Measurements from ENCODE around the gene ZNF100.
A peak's percentile ranks its signal among the peaks of the same experiment; 100 is the strongest.
"Not testable (repeated sequence)": the region's sequence is repeated elsewhere in the genome, so short reads cannot be mapped to it uniquely, and the experiment has no call there.

Gene ZNF100

DNA sequence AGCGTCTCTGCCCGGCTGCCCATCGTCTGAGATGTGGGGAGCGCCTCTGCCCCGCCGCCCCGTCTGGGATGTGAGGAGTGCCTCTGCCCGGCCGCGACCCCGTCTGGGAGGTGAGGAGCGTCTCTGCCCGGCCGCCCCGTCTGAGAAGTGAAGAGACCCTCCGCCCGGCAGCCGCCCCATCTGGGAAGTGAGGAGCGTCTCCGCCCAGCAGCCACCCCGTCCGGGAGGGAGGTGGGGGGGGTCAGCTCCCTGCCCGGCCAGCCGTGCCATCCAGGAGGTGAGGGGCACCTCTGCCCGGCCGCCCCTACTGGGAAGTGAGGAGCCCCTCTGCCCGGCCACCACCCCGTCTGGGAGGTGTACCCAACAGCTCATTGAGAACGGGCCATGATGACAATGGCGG, 8.4 kb upstream of the ZNF100 start:
- not testable (repeated sequence) for H3K4me3 ChIP-seq (ENCODE audit: low read length); H2BK120ac ChIP-seq (ENCODE audit: low read depth, low read length); H4K8ac ChIP-seq (ENCODE audit: low read depth, low read length); H4K5ac ChIP-seq (ENCODE audit: low read length); H3K56ac ChIP-seq (ENCODE audit: low read length); H3K27ac ChIP-seq (ENCODE audit: low read depth, low read length); H3K79me2 ChIP-seq (ENCODE audit: control insufficient read depth, insufficient read depth, low read length); DNase-seq; H3K79me1 ChIP-seq (ENCODE audit: low read length); H3K18ac ChIP-seq (ENCODE audit: low read length); H3K4me1 ChIP-seq (ENCODE audit: control insufficient read depth, low read depth, low read length); H2BK15ac ChIP-seq (replicated peaks; ENCODE audit: low read depth); H2BK5ac ChIP-seq (ENCODE audit: low read length); H3K9ac ChIP-seq (ENCODE audit: low read length); H3K4ac ChIP-seq (ENCODE audit: low read depth, low read length); H3K27me3 ChIP-seq (ENCODE audit: insufficient read depth, low read length, poor library complexity); H3K23ac ChIP-seq (ENCODE audit: low read length); H2AK5ac ChIP-seq (ENCODE audit: low read length); H3K4me2 ChIP-seq (ENCODE audit: low read length); H3K36me3 ChIP-seq (ENCODE audit: control insufficient read depth, insufficient read depth, low read length)
- WGBS (ENCODE audit: extremely low coverage, insufficient coverage, low lambda C conversion rate): no CpG with 5 or more reads among the region's 30 CpGs

DNA sequence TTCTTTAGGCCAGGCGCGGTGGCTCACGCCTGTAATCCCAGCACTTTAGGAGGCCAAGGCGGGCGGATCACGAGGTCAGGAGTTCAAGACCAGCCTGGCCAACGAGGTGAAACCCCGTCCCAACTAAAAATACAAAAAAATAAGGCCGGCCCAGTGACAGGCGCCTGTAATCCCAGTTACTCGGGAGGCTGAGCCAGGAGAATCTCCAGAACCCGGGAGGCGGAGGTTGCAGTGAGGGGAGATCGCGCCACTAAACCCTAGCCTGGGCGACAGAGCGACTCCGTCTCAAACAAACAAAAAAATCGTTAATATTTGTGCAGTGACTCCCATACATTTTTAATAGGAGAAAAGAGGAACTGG, 694 bp downstream of the ZNF100 start:
- not testable (repeated sequence) for DNase-seq; H3K27ac ChIP-seq (ENCODE audit: low read depth, low read length); H2BK120ac ChIP-seq (ENCODE audit: low read depth, low read length); H2BK15ac ChIP-seq (replicated peaks; ENCODE audit: low read depth); H3K36me3 ChIP-seq (ENCODE audit: control insufficient read depth, insufficient read depth, low read length); H3K4me1 ChIP-seq (ENCODE audit: control insufficient read depth, low read depth, low read length); H4K8ac ChIP-seq (ENCODE audit: low read depth, low read length); H3K27me3 ChIP-seq (ENCODE audit: insufficient read depth, low read length, poor library complexity); H2AK5ac ChIP-seq (ENCODE audit: low read length); H2BK5ac ChIP-seq (ENCODE audit: low read length); H3K23ac ChIP-seq (ENCODE audit: low read length); H4K5ac ChIP-seq (ENCODE audit: low read length); H3K79me1 ChIP-seq (ENCODE audit: low read length)
- Histone ChIP-seq H3K4me3 (ENCODE audit: low read length) (peak overlapping the region; percentile 98), H3K9ac (ENCODE audit: low read length) (peak overlapping the region; percentile 84), H3K18ac (ENCODE audit: low read length) (peak overlapping the region; percentile 35), H3K56ac (ENCODE audit: low read length) (peak overlapping the region; percentile 99), H3K4ac (ENCODE audit: low read depth, low read length) (peak overlapping the region; percentile 58), H3K4me2 (ENCODE audit: low read length) (peak overlapping the region; percentile 22), H3K79me2 (ENCODE audit: control insufficient read depth, insufficient read depth, low read length) (peaks cover 17% of the 10 kb centered on the region)
- no CpG with 5 or more reads among the region's 19 CpGs for WGBS (ENCODE audit: extremely low coverage, insufficient coverage, low lambda C conversion rate)

DNA sequence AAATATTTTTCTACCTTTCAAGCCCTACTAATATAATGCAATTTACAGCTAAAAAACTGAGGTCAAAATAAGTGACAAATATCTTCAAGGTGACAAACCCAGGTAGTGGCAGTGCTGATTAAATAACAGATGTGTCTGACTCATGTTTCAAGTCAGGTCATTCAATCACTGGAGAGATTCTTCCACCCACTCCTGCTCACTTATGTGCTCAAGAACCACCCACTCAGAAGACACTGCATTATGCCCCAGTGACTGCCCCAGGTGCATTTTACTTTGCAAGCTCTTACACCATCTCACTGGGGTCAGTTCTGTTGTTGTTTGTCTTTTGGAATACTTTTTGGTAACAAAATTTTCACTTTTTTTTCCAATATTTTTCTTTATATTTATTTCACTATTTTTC, 2.2 kb downstream of the ZNF100 start:
- H2BK15ac ChIP-seq (replicated peaks; ENCODE audit: low read depth): no peak overlapping the region
- DNase-seq: peak; percentile 7
- H3K9ac ChIP-seq (ENCODE audit: low read length): no peak overlapping the region
- no peaks in the 10 kb centered on the region for H3K4me1 ChIP-seq (ENCODE audit: control insufficient read depth, low read depth, low read length)
- H3K36me3 ChIP-seq (ENCODE audit: control insufficient read depth, insufficient read depth, low read length): peaks cover 2% of the 10 kb centered on the region
- no peak overlapping the region for H2BK5ac ChIP-seq (ENCODE audit: low read length)
- H4K5ac ChIP-seq (ENCODE audit: low read length): no peak overlapping the region
- no peak overlapping the region for H3K56ac ChIP-seq (ENCODE audit: low read length)
- peaks cover 17% of the 10 kb centered on the region for H3K79me2 ChIP-seq (ENCODE audit: control insufficient read depth, insufficient read depth, low read length)
- H3K27me3 ChIP-seq (ENCODE audit: insufficient read depth, low read length, poor library complexity): no peaks in the 10 kb centered on the region
- no peak overlapping the region for H3K23ac ChIP-seq (ENCODE audit: low read length)
- no peak overlapping the region for H4K8ac ChIP-seq (ENCODE audit: low read depth, low read length)
- peaks cover 1% of the 10 kb centered on the region for H3K79me1 ChIP-seq (ENCODE audit: low read length)
- no peak overlapping the region for H3K4ac ChIP-seq (ENCODE audit: low read depth, low read length)
- no peak overlapping the region for H3K27ac ChIP-seq (ENCODE audit: low read depth, low read length)
- H2BK120ac ChIP-seq (ENCODE audit: low read depth, low read length): no peak overlapping the region
- H2AK5ac ChIP-seq (ENCODE audit: low read length): no peak overlapping the region
- no peak overlapping the region for H3K4me3 ChIP-seq (ENCODE audit: low read length)
- no peak overlapping the region for H3K4me2 ChIP-seq (ENCODE audit: low read length)
- H3K18ac ChIP-seq (ENCODE audit: low read length): no peak overlapping the region

DNA sequence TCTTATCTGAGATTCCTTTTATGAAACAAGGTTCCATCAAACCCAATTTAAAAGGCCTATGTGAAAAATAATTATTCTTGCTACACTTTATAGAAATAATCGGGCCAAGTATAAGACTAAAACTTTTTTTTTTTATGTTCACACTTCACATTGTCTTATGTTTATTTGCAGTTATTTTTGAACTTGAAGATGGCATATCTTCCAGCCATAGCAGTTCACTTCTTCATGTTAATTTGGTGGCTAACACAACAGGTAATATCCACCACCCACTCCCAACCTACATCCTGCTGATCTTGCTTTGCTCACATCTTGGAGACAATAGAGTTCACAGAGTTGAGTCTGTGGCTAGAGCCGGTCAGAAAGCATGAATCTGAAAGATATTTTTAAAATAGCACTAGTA, 5.8 kb downstream of the ZNF100 start:
- not testable (repeated sequence) for H2BK120ac ChIP-seq (ENCODE audit: low read depth, low read length); H3K4me3 ChIP-seq (ENCODE audit: low read length); H3K4me2 ChIP-seq (ENCODE audit: low read length); H4K5ac ChIP-seq (ENCODE audit: low read length); H4K8ac ChIP-seq (ENCODE audit: low read depth, low read length); H3K9ac ChIP-seq (ENCODE audit: low read length); DNase-seq; H3K23ac ChIP-seq (ENCODE audit: low read length); H2BK5ac ChIP-seq (ENCODE audit: low read length); H3K27ac ChIP-seq (ENCODE audit: low read depth, low read length); H3K4ac ChIP-seq (ENCODE audit: low read depth, low read length); H3K27me3 ChIP-seq (ENCODE audit: insufficient read depth, low read length, poor library complexity); H3K36me3 ChIP-seq (ENCODE audit: control insufficient read depth, insufficient read depth, low read length); H3K79me1 ChIP-seq (ENCODE audit: low read length); H3K56ac ChIP-seq (ENCODE audit: low read length); H2BK15ac ChIP-seq (replicated peaks; ENCODE audit: low read depth); H3K18ac ChIP-seq (ENCODE audit: low read length); H3K4me1 ChIP-seq (ENCODE audit: control insufficient read depth, low read depth, low read length); H2AK5ac ChIP-seq (ENCODE audit: low read length)
- H3K79me2 ChIP-seq (ENCODE audit: control insufficient read depth, insufficient read depth, low read length): peaks cover 21% of the 10 kb centered on the region
- WGBS (ENCODE audit: extremely low coverage, insufficient coverage, low lambda C conversion rate): no CpG with 5 or more reads among the region's 2 CpGs

DNA sequence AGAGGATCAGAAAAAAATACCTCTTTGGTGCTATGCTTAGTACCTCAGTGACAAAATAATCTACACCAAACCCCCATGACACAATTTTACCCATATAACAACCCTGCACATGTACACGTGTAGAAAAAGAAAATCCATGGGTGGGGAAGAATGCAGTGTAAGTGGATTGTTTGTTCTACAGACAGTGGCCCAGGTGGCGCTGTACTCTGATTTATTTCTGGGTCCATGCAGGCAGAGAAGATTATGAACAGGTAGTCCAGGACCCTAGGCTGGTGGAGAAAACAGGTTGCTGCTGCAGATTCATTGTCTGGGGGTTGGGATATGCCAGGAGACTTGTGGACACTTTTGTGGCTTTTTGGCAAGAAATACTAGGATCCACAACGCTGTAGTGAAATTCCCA, 9.1 kb downstream of the ZNF100 start:
- no peak overlapping the region for H3K4me3 ChIP-seq (ENCODE audit: low read length)
- H3K79me1 ChIP-seq (ENCODE audit: low read length): peaks cover 9% of the 10 kb centered on the region
- H2BK5ac ChIP-seq (ENCODE audit: low read length): no peak overlapping the region
- H3K23ac ChIP-seq (ENCODE audit: low read length): no peak overlapping the region
- DNase-seq: no peak
- H3K79me2 ChIP-seq (ENCODE audit: control insufficient read depth, insufficient read depth, low read length): peaks cover 19% of the 10 kb centered on the region
- no peak overlapping the region for H2BK120ac ChIP-seq (ENCODE audit: low read depth, low read length)
- no peak overlapping the region for H4K8ac ChIP-seq (ENCODE audit: low read depth, low read length)
- peaks cover 4% of the 10 kb centered on the region for H3K36me3 ChIP-seq (ENCODE audit: control insufficient read depth, insufficient read depth, low read length)
- no peak overlapping the region for H3K4me2 ChIP-seq (ENCODE audit: low read length)
- no peak overlapping the region for H2AK5ac ChIP-seq (ENCODE audit: low read length)
- WGBS (ENCODE audit: extremely low coverage, insufficient coverage, low lambda C conversion rate): no CpG with 5 or more reads among the region's 3 CpGs
- H3K27me3 ChIP-seq (ENCODE audit: insufficient read depth, low read length, poor library complexity): no peaks in the 10 kb centered on the region
- H3K4ac ChIP-seq (ENCODE audit: low read depth, low read length): no peak overlapping the region
- no peak overlapping the region for H2BK15ac ChIP-seq (replicated peaks; ENCODE audit: low read depth)
- H3K9ac ChIP-seq (ENCODE audit: low read length): no peak overlapping the region
- no peak overlapping the region for H3K18ac ChIP-seq (ENCODE audit: low read length)
- H3K27ac ChIP-seq (ENCODE audit: low read depth, low read length): no peak overlapping the region
- no peak overlapping the region for H3K56ac ChIP-seq (ENCODE audit: low read length)
- no peak overlapping the region for H4K5ac ChIP-seq (ENCODE audit: low read length)
- H3K4me1 ChIP-seq (ENCODE audit: control insufficient read depth, low read depth, low read length): no peaks in the 10 kb centered on the region

DNA sequence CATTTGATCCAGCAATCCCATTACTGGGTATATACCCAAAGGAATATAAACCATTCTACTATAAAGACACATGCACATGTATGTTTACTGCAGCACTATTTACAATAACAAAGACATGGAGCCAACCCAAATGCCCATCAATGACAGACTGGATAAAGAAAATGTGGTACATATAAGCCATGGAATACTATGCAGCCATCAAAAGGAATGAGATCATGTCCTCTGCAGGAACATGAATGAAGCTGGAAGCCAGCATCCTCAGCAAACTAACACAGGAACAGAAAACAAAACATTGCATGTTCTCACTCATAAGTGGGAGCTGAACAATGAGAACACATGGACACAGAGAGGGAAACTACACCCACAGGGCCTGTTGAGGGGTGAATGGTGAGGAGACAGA, 11.8 kb downstream of the ZNF100 start:
- H2BK5ac ChIP-seq (ENCODE audit: low read length): not testable (repeated sequence)

More for the DNA sequence above, 11.8 kb downstream of the ZNF100 start:
- not testable (repeated sequence) for H3K9ac ChIP-seq (ENCODE audit: low read length); H3K4me1 ChIP-seq (ENCODE audit: control insufficient read depth, low read depth, low read length); H2BK120ac ChIP-seq (ENCODE audit: low read depth, low read length); H2AK5ac ChIP-seq (ENCODE audit: low read length); H3K36me3 ChIP-seq (ENCODE audit: control insufficient read depth, insufficient read depth, low read length); H4K8ac ChIP-seq (ENCODE audit: low read depth, low read length); H2BK15ac ChIP-seq (replicated peaks; ENCODE audit: low read depth); H3K4me3 ChIP-seq (ENCODE audit: low read length); H4K5ac ChIP-seq (ENCODE audit: low read length); H3K23ac ChIP-seq (ENCODE audit: low read length); H3K4ac ChIP-seq (ENCODE audit: low read depth, low read length); H3K27ac ChIP-seq (ENCODE audit: low read depth, low read length); H3K27me3 ChIP-seq (ENCODE audit: insufficient read depth, low read length, poor library complexity); DNase-seq; H3K4me2 ChIP-seq (ENCODE audit: low read length); H3K56ac ChIP-seq (ENCODE audit: low read length); H3K18ac ChIP-seq (ENCODE audit: low read length)
- peaks cover 12% of the 10 kb centered on the region for H3K79me1 ChIP-seq (ENCODE audit: low read length)
- peaks cover 28% of the 10 kb centered on the region for H3K79me2 ChIP-seq (ENCODE audit: control insufficient read depth, insufficient read depth, low read length)

Data from mesendoderm (in vitro differentiated cells).